Activated T-helper 1 cell treated with Interleukin-2 at 50 U/mL for 16 hours (primary cell): ENCODE data around the gene JAM2.

ENCODE experiments used
- DNase-seq: peaks from one replicate; pipeline ENCODE4 v3.0.0-alpha.2; 2020; ENCODE audit warnings: low read depth

Gene JAM2

GRCh38 chr21:25717491-25718147, 78.6 kb downstream of the JAM2 start:
- DNase-seq = no peak

GRCh38 chr21:25721987-25722386, 82.9 kb downstream of the JAM2 start:
- DNase-seq = no peak

- no peak for DNase-seq
Measured at GRCh38 chr21:25722631-25723030, 83.6 kb downstream of the JAM2 start.

GRCh38 chr21:25732091-25732760, 93.2 kb downstream of the JAM2 start:
- no peak for DNase-seq

GRCh38 chr21:25733859-25734653, 95.0 kb downstream of the JAM2 start:
- no peak for DNase-seq

- DNase-seq = no peak
Measured at GRCh38 chr21:25734654-25734903, 95.5 kb downstream of the JAM2 start.

GRCh38 chr21:25734904-25735645, 96.0 kb downstream of the JAM2 start, which contains the start of the genes ATP5PF and GABPA:
Gene ATP5PF, minus strand, starts transcription at chr21:25734904. Its CDS starts 5,110 bp downstream, at chr21:25729794.
Gene GABPA, plus strand, starts transcription at chr21:25734972. Its CDS starts 6,627 bp downstream, at chr21:25741599.
- peak; percentile 96 for DNase-seq

- no peak for DNase-seq
Measured at GRCh38 chr21:25735646-25736597, 96.9 kb downstream of the JAM2 start.

GRCh38 chr21:25737421-25737820, 98.4 kb downstream of the JAM2 start:
- no peak for DNase-seq

- DNase-seq = no peak
Measured at GRCh38 chr21:25742900-25743299, 103.8 kb downstream of the JAM2 start.

GRCh38 chr21:25744854-25745253, 105.8 kb downstream of the JAM2 start:
- DNase-seq = no peak

- no peak for DNase-seq
Measured at GRCh38 chr21:25750085-25750484, 111.0 kb downstream of the JAM2 start.

- DNase-seq = no peak
Measured at GRCh38 chr21:25752416-25752815, 113.4 kb downstream of the JAM2 start.

- no peak for DNase-seq
Measured at GRCh38 chr21:25756190-25756932, 117.3 kb downstream of the JAM2 start.

- no peak for DNase-seq
Measured at GRCh38 chr21:25757531-25757930, 118.5 kb downstream of the JAM2 start.

GRCh38 chr21:25759573-25759972, 120.5 kb downstream of the JAM2 start:
- DNase-seq = no peak

- no peak for DNase-seq
Measured at GRCh38 chr21:25760061-25760460, 121.0 kb downstream of the JAM2 start.

GRCh38 chr21:25760677-25761076, 121.6 kb downstream of the JAM2 start:
- no peak for DNase-seq

- DNase-seq = no peak
Measured at GRCh38 chr21:25764065-25764464, 125.0 kb downstream of the JAM2 start.
